VCaP (cell line): ENCODE measurements around the gene MAP4.

Experiments
- H3K27ac ChIP-seq: fragments of 450-650 bp; 2 replicates; pipeline ENCODE4 v1.5.1; 2017
- CTCF ChIP-seq: fragments of 450-650 bp; conservative IDR thresholded peaks from 2 replicates; pipeline ENCODE4 v1.5.1; 2017; ENCODE audit warnings: mild to moderate bottlenecking, moderate library complexity

Gene MAP4

GRCh38 chr3:48026098-48026497 lies 9.9 kb upstream of the MAP4 start:
- TF ChIP-seq CTCF: no peak

GRCh38 chr3:48024401-48024800 lies 8.2 kb upstream of the MAP4 start:
- TF ChIP-seq CTCF: no peak
- H3K27ac ChIP-seq: no peak overlapping the region

More at GRCh38 chr3:48026098-48026497, 9.9 kb upstream of the MAP4 start:
- H3K27ac ChIP-seq: peak overlapping the region; percentile 14; the same call in 1 of the 2 replicates

DNA sequence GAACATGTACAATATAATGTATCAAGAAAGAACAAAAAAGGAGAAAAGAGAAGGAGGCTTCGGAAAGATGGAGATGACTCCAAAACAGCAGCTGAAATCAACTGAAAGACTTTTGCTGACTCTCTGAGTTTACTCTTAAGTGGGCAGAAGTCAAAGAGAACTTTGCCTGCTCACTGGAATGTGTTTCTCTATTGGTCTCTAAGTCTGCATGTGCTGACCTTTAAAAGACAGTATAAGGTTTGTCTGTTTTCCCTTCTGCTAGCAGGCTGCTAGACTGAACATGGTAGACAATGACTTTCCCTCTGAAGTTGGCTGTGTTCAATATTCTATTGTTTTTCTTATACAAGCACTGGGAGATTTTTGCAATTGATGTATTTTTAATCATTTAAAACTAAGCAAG lies 7.2 kb upstream of the MAP4 start:
- no peak overlapping the region for H3K27ac ChIP-seq
- TF ChIP-seq CTCF: no peak

- no peak for TF ChIP-seq CTCF
- H3K27ac ChIP-seq: no peak overlapping the region
Observed at GRCh38 chr3:48022178-48022577, 6.0 kb upstream of the MAP4 start.

GRCh38 chr3:48018841-48019240 lies 2.6 kb upstream of the MAP4 start:
- H3K27ac ChIP-seq: peak overlapping the region; percentile 99
- no peak for TF ChIP-seq CTCF

DNA sequence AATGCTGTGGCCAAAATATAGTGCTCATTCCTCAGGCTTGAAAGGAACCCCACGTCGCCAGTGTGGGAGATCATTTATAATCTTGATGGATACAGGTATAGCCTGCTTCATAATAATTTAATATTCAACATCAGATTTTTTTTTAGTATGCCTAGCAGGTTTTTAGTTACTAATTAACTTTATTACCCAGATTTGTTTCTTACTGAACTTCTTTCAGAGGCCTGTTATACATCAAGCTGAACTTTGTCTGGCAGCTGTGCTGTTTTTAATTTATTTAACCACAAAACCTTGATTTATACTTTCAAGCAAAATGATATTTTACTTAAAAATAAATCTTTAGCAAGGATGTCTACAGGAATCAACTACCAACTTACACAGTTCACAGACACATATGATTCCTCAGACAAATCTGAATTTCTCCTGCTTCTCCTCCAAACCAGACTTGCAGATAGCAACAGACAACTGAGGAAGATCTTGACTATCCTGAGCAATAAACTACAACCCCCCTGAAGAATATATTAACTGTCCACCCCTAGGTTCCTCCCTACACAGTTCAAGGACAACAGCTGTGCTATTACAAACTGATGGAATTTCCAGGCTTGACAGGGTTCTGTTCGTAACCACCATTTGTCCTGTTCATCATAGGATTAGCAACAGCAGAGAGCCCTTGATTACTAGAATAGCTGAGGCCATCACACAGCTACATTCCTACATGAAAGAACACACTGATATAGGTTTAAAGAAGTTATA lies 610 bp downstream of the MAP4 start:
- no peak for TF ChIP-seq CTCF
- H3K27ac ChIP-seq: peak overlapping the region; percentile 99

- TF ChIP-seq CTCF: no peak
- peak overlapping the region; percentile 99 for H3K27ac ChIP-seq
Observed at GRCh38 chr3:48014358-48014757, 1.9 kb downstream of the MAP4 start.
